ENCODE data around the gene TMEM130. TPM values are rescaled to one million over a fixed set of nuclear protein-coding genes. Genes with fewer than 3 reads are reported as not detected.
A peak's percentile ranks its signal among the peaks of the same experiment; 100 is the strongest.

The TMEM130 gene
- total and polyA plus RNA-seq, 9 of the 15 experiments (the other 6 are each of a cell fraction or from before 2014, with no cell fraction given) = 0.07 TPM; not detected in 8

- Histone ChIP-seq H3K27ac (ENCODE audit: extremely low read depth, low read depth, low read length) (no peak overlapping the region), H3K9me3 (replicated peaks; ENCODE audit: control insufficient read depth, insufficient read depth, low read depth, low read length) (no peaks in the 10 kb centered on the region), H3K9ac (ENCODE audit: insufficient read depth in 1 of 2, low read depth in 2 of 2, low read length in 2 of 2) (0 out of 4 replicates have a peak overlapping the region, but pooled peaks of 1 of the 2 experiments have one; percentile 32), H2AFZ (ENCODE audit: low read depth, low read length) (no peak overlapping the region), H4K20me1 (replicated peaks; ENCODE audit: control insufficient read depth, insufficient read depth, low read length) (no peaks in the 10 kb centered on the region), H3K36me3 (ENCODE audit: control insufficient read depth, insufficient read depth, low read length) (no peaks in the 10 kb centered on the region), H3K4me3 (no peak overlapping the region), H3K27me3 (ENCODE audit: control insufficient read depth in 2 of 2, insufficient read depth in 2 of 2, low read length in 2 of 2) (peaks cover 7 to 14% of the 10 kb centered on the region in 2 experiments; a peak in 4 of 5 replicates), H3K79me2 (ENCODE audit: control insufficient read depth, insufficient read depth, low read length) (no peaks in the 10 kb centered on the region), H3K4me2 (ENCODE audit: insufficient read depth, low read length) (no peak overlapping the region), H3K4me1 (replicated peaks in 1 of 2; ENCODE audit: control insufficient read depth in 2 of 2, insufficient read depth in 2 of 2, low read length in 2 of 2) (peaks cover 4 to 19% of the 10 kb centered on the region in 2 experiments; a peak in 4 of 5 replicates), H3K9me1 (ENCODE audit: control insufficient read depth, insufficient read depth, low read length) (no peaks in the 10 kb centered on the region)
- intact Hi-C loops (cut with micrococcal nuclease) = no loop called here
- BruUV-seq (replicated peaks) = no TSS peak
- ATAC-seq (no peak), FAIRE-seq (no peak), DNase-seq (ENCODE audit: extremely low read depth in 1 of 4, low spot score in 3 of 4) (peak in 1 of 4 experiments; percentile 44)
- TF ChIP-seq GABPB2 (CRISPR knock-in tag; conservative IDR thresholded peaks at IDR 0.05) (no peak), ZEB2 (IDR thresholded peaks at IDR 0.05) (peak; percentile 53; the same call in 1 of the 2 replicates), NFIC (IDR thresholded peaks at IDR 0.05) (peak; percentile 55)
- POLR2A ChIA-PET = interaction anchor here (1.0 kb wide), 1 partner anchor 12 kb away, joined by 3 read pairs; no protein-coding TSS in a partner anchor
- CTCF ChIA-PET (ENCODE audit: low intra/inter-chr PET ratio) = no interaction called here
- in situ Hi-C loops (cut with MboI) = no loop called here
- 11% methylated on average over 1 of the region's 1 CpG for WGBS (ENCODE audit: insufficient coverage, low coverage, missing lambda C conversion rate)
Observed at GRCh38 chr7:98821348-98821747, 48.5 kb downstream of the TMEM130 start.

- ATAC-seq (no peak), DNase-seq (ENCODE audit: extremely low read depth in 1 of 4, low spot score in 3 of 4) (no peak), FAIRE-seq (peak; percentile 48)
- Histone ChIP-seq H2AFZ (ENCODE audit: low read depth, low read length) (no peak overlapping the region), H3K4me2 (ENCODE audit: insufficient read depth, low read length) (no peak overlapping the region), H3K4me3 (no peak overlapping the region), H3K79me2 (ENCODE audit: control insufficient read depth, insufficient read depth, low read length) (no peaks in the 10 kb centered on the region), H3K4me1 (replicated peaks in 1 of 2; ENCODE audit: control insufficient read depth in 2 of 2, insufficient read depth in 2 of 2, low read length in 2 of 2) (peaks cover 4 to 19% of the 10 kb centered on the region in 2 experiments; a peak in 4 of 5 replicates), H4K20me1 (replicated peaks; ENCODE audit: control insufficient read depth, insufficient read depth, low read length) (no peaks in the 10 kb centered on the region), H3K9me1 (ENCODE audit: control insufficient read depth, insufficient read depth, low read length) (no peaks in the 10 kb centered on the region), H3K9me3 (replicated peaks; ENCODE audit: control insufficient read depth, insufficient read depth, low read depth, low read length) (no peaks in the 10 kb centered on the region), H3K9ac (ENCODE audit: insufficient read depth in 1 of 2, low read depth in 2 of 2, low read length in 2 of 2) (no peak overlapping the region), H3K36me3 (ENCODE audit: control insufficient read depth, insufficient read depth, low read length) (no peaks in the 10 kb centered on the region), H3K27me3 (ENCODE audit: control insufficient read depth in 2 of 2, insufficient read depth in 2 of 2, low read length in 2 of 2) (peaks cover 2 to 18% of the 10 kb centered on the region in 2 experiments; a peak in 2 of 5 replicates), H3K27ac (ENCODE audit: extremely low read depth, low read depth, low read length) (no peak overlapping the region)
- BruUV-seq (replicated peaks) = no TSS peak
- 3% methylated on average over 3 of the region's 3 CpGs for WGBS (ENCODE audit: insufficient coverage, low coverage, missing lambda C conversion rate)
- ChIA-PET POLR2A (no interaction called here), CTCF (ENCODE audit: low intra/inter-chr PET ratio) (no interaction called here)
- in situ Hi-C loops (cut with MboI) = no loop called here
- intact Hi-C loops (cut with micrococcal nuclease) = no loop called here
- no peak for TF ChIP-seq POLR2A (conservative IDR thresholded peaks at IDR 0.05)
- TF ChIP-seq CREM (IDR thresholded peaks at IDR 0.05; ENCODE audit: low read depth) = no peak
- no peak for TF ChIP-seq ZNF280B (CRISPR knock-in tag; IDR thresholded peaks at IDR 0.05)
- 0 out of 2 replicates have a peak, but pooled peaks have one; percentile 49 for TF ChIP-seq MCM3 (IDR thresholded peaks at IDR 0.05)
- TF ChIP-seq GATAD2B (IDR thresholded peaks at IDR 0.05; ENCODE audit: borderline replicate concordance) = no peak
- peak; percentile 48; the same call in 1 of the 2 replicates for TF ChIP-seq HLTF (IDR thresholded peaks at IDR 0.05)
- TF ChIP-seq ZNF764 (CRISPR knock-in tag; IDR thresholded peaks at IDR 0.05; ENCODE audit: low read depth) = no peak
- peak; percentile 86; the same call in 1 of the 2 replicates for TF ChIP-seq OTX1 (CRISPR knock-in tag; IDR thresholded peaks at IDR 0.05)
- TF ChIP-seq ZBTB26 (CRISPR knock-in tag; IDR thresholded peaks at IDR 0.05) = peak; percentile 92; the same call in 1 of the 2 replicates
- no peak for TF ChIP-seq TAF15 (IDR thresholded peaks at IDR 0.05; ENCODE audit: low read depth, low read length)
- no peak for TF ChIP-seq ZNF124 (CRISPR knock-in tag; IDR thresholded peaks at IDR 0.05)
- TF ChIP-seq PHF8 (IDR thresholded peaks at IDR 0.05; ENCODE audit: borderline replicate concordance, low read length) = no peak
Observed at GRCh38 chr7:98816967-98817710, 52.7 kb downstream of the TMEM130 start.

All from K562 (cell line).